HepG2 (cell line): ENCODE measurements around the gene GFAP. TPM values are rescaled to one million over a fixed set of nuclear protein-coding genes. Genes with fewer than 3 reads are reported as not detected.

Source experiments
- HDAC6 ChIP-seq: fragments of 200-600 bp; sonication (generic); IDR thresholded peaks from 2 replicates; pipeline ENCODE4 v1.7.0; 2017; ENCODE audit warnings: mild to moderate bottlenecking, antibody characterized with exemption, low read length, low read depth
- ISL2 ChIP-seq: sonication (generic); formaldehyde crosslinking; IDR thresholded peaks from 2 replicates; pipeline ENCODE4 v1.5.0; 2020; ENCODE audit warnings: missing genetic modification reagents
- NCOA2 ChIP-seq: sonication (generic); formaldehyde crosslinking; IDR thresholded peaks from 2 replicates; pipeline ENCODE4 v1.8.0; 2022; ENCODE audit warnings: inconsistent platforms
- NRL ChIP-seq: sonication (generic); formaldehyde crosslinking; IDR thresholded peaks from 2 replicates; pipeline ENCODE4 v1.5.0; 2020; ENCODE audit warnings: missing genetic modification reagents, mild to moderate bottlenecking, moderate library complexity, borderline replicate concordance
- PAF1 ChIP-seq: IDR thresholded peaks from 2 replicates; pipeline ENCODE4 v1.6.1; 2016; ENCODE audit warnings: missing genetic modification reagents, missing compliant biosample characterization
- PHF8 ChIP-seq: sonication (generic); formaldehyde crosslinking; IDR thresholded peaks from 2 replicates; pipeline ENCODE4 v1.5.0; 2020; ENCODE audit warnings: missing genetic modification reagents
- RNF2 ChIP-seq: fragments of 450-650 bp; conservative IDR thresholded peaks from 2 replicates; pipeline ENCODE4 v1.6.1; 2016; ENCODE audit warnings: low read depth
- SAFB2 ChIP-seq: sonication (generic); formaldehyde crosslinking; IDR thresholded peaks from 2 replicates; pipeline ENCODE4 v1.5.1; 2020; ENCODE audit warnings: missing genetic modification reagents, low read depth, mild to moderate bottlenecking, borderline replicate concordance
- SNAPC2 ChIP-seq: sonication (generic); formaldehyde crosslinking; IDR thresholded peaks from 2 replicates; pipeline ENCODE4 v1.8.1; 2022; ENCODE audit warnings: mild to moderate bottlenecking, missing genetic modification reagents
- SPEN ChIP-seq: sonication (generic); formaldehyde crosslinking; IDR thresholded peaks from 2 replicates; pipeline ENCODE4 v1.5.1; 2020; ENCODE audit warnings: low read depth, mild to moderate bottlenecking, missing genetic modification reagents
- ZFP1 ChIP-seq: IDR thresholded peaks from 2 replicates; pipeline ENCODE4 v1.6.1; 2016
- ZNF224 ChIP-seq: sonication (generic); formaldehyde crosslinking; IDR thresholded peaks from 2 replicates; pipeline ENCODE4 v1.5.0; 2020; ENCODE audit warnings: mild to moderate bottlenecking, missing genetic modification reagents
- ZNF562 ChIP-seq: sonication (generic); formaldehyde crosslinking; IDR thresholded peaks from 2 replicates; pipeline ENCODE4 v1.8.0; 2022; ENCODE audit warnings: missing genetic modification reagents, borderline replicate concordance
- ZNF879 ChIP-seq: sonication (generic); formaldehyde crosslinking; IDR thresholded peaks from 2 replicates; pipeline ENCODE4 v1.8.1; 2023; ENCODE audit warnings: missing genetic modification reagents
- polyA plus RNA-seq, 8 experiments: library from polyadenylated mRNA; depleted of rRNA in 3 of 8; stranded (reverse) in 7 of 8; unstranded in 1 of 8; fragments of >200 nt; fragmentation: Illumina TruSeq in 4 of 8; extraction: Trizol in 4 of 8; gene quantifications; 2 replicates each; pipeline versions ENCODE4 v1.2.1 to v1.2.3, GENCODE V29; 2011 to 2016; ENCODE audit warnings: low read depth in 4 of 8, missing spikeins in 1 of 8, mixed read lengths in 1 of 8; ENCODE audit not compliant: insufficient read depth in 1 of 8
- total RNA-seq, 5 experiments: library from RNA; depleted of rRNA; stranded (reverse); fragments of >200 nt; fragmentation: Illumina TruSeq; extraction: Trizol; gene quantifications; 2 replicates each; pipeline ENCODE4 v1.2.3, GENCODE V29; 2016; ENCODE audit warnings: low read depth in 1 of 5
- TF ChIP-seq, protein P1 (sequence below): sonication (generic); formaldehyde crosslinking; IDR thresholded peaks from 2 replicates; pipeline ENCODE4 v1.4.0; 2020; ENCODE audit warnings: missing genetic modification reagents, borderline replicate concordance
- TF ChIP-seq, protein P2 (sequence below): sonication (generic); formaldehyde crosslinking; IDR thresholded peaks from 2 replicates; pipeline ENCODE4 v1.4.0; 2020; ENCODE audit warnings: mild to moderate bottlenecking, missing genetic modification reagents
- TF ChIP-seq, protein P3 (sequence below): sonication (generic); formaldehyde crosslinking; IDR thresholded peaks from 2 replicates; pipeline ENCODE4 v1.8.0; 2023; ENCODE audit warnings: mild to moderate bottlenecking, missing genetic modification reagents
- TF ChIP-seq, protein P4 (sequence below): sonication (generic); formaldehyde crosslinking; IDR thresholded peaks from 2 replicates; pipeline ENCODE4 v1.4.0; 2020; ENCODE audit warnings: missing genetic modification reagents, mild to moderate bottlenecking, borderline replicate concordance
- TF ChIP-seq, protein P5 (sequence below): sonication (generic); formaldehyde crosslinking; IDR thresholded peaks from 2 replicates; pipeline ENCODE4 v1.8.0; 2022; ENCODE audit warnings: missing genetic modification reagents, mild to moderate bottlenecking, borderline replicate concordance

The GFAP gene
- total and polyA plus RNA-seq, 2 of the 13 experiments (the other 11 are each of a cell fraction or from before 2014, with no cell fraction given) = 0.11 to 0.29 TPM

DNA sequence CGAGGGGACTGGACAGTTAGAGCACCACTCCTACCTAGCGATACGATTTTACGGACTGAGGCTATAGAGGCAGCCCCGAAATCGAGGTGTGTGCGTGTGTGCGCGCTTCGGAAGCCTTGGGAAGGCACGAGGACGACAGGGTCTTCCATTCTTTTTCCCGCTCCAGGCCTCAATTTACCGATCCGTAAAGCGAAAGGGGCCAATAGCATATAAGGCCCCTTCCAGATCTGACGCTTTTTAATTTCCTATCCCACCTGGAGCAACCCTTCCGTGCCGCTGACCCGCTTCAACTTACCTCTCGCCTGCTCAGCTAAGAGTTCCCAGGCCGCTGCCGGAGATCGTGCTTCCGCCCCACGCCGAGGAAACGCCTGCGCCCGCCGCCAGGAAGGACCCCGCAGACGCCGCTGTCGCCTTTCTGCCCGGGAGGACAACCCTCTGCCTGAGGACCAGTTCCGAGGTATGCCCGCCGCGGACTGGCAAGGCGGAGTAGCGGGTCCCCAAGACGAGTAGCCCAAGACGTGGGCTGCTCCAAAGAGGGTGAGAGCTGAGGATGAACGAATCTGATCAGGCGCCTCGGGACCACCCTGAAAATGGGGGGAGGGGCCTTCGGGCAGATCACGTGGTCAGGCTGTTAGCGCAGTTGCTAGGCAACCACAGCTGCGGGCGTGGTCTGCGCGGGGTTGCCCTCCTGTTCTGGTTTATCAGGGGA lies 16.1 kb downstream of the GFAP start, which contains the start of gene EFTUD2 (continued):
- TF ChIP-seq, protein P1, sequence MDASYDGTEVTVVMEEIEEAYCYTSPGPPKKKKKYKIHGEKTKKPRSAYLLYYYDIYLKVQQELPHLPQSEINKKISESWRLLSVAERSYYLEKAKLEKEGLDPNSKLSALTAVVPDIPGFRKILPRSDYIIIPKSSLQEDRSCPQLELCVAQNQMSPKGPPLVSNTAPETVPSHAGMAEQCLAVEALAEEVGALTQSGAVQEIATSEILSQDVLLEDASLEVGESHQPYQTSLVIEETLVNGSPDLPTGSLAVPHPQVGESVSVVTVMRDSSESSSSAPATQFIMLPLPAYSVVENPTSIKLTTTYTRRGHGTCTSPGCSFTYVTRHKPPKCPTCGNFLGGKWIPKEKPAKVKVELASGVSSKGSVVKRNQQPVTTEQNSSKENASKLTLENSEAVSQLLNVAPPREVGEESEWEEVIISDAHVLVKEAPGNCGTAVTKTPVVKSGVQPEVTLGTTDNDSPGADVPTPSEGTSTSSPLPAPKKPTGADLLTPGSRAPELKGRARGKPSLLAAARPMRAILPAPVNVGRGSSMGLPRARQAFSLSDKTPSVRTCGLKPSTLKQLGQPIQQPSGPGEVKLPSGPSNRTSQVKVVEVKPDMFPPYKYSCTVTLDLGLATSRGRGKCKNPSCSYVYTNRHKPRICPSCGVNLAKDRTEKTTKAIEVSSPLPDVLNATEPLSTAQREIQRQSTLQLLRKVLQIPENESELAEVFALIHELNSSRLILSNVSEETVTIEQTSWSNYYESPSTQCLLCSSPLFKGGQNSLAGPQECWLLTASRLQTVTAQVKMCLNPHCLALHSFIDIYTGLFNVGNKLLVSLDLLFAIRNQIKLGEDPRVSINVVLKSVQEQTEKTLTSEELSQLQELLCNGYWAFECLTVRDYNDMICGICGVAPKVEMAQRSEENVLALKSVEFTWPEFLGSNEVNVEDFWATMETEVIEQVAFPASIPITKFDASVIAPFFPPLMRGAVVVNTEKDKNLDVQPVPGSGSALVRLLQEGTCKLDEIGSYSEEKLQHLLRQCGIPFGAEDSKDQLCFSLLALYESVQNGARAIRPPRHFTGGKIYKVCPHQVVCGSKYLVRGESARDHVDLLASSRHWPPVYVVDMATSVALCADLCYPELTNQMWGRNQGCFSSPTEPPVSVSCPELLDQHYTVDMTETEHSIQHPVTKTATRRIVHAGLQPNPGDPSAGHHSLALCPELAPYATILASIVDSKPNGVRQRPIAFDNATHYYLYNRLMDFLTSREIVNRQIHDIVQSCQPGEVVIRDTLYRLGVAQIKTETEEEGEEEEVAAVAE (CRISPR knock-in tag) = peak; percentile 87; the same call in 1 of the 2 replicates
- TF ChIP-seq HDAC6 (peak; percentile 99; the same call in 1 of the 2 replicates), ISL2 (CRISPR knock-in tag) (peak; percentile 80), PHF8 (peak; percentile 98), PAF1 (CRISPR knock-in tag) (no peak), ZNF224 (CRISPR knock-in tag) (peak; percentile 30; the same call in 1 of the 2 replicates), SNAPC2 (CRISPR knock-in tag) (peak; percentile 83; the same call in 1 of the 2 replicates), RNF2 (peak; percentile 90; the same call in 1 of the 2 replicates), NCOA2 (CRISPR knock-in tag) (peak; percentile 75), ZFP1 (peak; percentile 88), NRL (CRISPR knock-in tag) (peak; percentile 97), ZNF562 (CRISPR knock-in tag) (0 out of 2 replicates have a peak, but pooled peaks have one; percentile 30), SAFB2 (CRISPR knock-in tag) (peak; percentile 95; the same call in 1 of the 2 replicates), SPEN (CRISPR knock-in tag) (peak; percentile 100), ZNF879 (CRISPR knock-in tag) (no peak; the same call in 1 of the 2 replicates)
- TF ChIP-seq, protein P2, sequence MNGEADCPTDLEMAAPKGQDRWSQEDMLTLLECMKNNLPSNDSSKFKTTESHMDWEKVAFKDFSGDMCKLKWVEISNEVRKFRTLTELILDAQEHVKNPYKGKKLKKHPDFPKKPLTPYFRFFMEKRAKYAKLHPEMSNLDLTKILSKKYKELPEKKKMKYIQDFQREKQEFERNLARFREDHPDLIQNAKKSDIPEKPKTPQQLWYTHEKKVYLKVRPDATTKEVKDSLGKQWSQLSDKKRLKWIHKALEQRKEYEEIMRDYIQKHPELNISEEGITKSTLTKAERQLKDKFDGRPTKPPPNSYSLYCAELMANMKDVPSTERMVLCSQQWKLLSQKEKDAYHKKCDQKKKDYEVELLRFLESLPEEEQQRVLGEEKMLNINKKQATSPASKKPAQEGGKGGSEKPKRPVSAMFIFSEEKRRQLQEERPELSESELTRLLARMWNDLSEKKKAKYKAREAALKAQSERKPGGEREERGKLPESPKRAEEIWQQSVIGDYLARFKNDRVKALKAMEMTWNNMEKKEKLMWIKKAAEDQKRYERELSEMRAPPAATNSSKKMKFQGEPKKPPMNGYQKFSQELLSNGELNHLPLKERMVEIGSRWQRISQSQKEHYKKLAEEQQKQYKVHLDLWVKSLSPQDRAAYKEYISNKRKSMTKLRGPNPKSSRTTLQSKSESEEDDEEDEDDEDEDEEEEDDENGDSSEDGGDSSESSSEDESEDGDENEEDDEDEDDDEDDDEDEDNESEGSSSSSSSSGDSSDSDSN (CRISPR knock-in tag) = peak; percentile 85
- TF ChIP-seq, protein P3, sequence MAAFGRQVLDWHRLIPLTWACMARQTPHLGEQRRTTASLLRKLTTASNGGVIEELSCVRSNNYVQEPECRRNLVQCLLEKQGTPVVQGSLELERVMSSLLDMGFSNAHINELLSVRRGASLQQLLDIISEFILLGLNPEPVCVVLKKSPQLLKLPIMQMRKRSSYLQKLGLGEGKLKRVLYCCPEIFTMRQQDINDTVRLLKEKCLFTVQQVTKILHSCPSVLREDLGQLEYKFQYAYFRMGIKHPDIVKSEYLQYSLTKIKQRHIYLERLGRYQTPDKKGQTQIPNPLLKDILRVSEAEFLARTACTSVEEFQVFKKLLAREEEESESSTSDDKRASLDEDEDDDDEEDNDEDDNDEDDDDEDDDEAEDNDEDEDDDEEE (CRISPR knock-in tag) = peak; percentile 95; the same call in 1 of the 2 replicates
- TF ChIP-seq, protein P4, sequence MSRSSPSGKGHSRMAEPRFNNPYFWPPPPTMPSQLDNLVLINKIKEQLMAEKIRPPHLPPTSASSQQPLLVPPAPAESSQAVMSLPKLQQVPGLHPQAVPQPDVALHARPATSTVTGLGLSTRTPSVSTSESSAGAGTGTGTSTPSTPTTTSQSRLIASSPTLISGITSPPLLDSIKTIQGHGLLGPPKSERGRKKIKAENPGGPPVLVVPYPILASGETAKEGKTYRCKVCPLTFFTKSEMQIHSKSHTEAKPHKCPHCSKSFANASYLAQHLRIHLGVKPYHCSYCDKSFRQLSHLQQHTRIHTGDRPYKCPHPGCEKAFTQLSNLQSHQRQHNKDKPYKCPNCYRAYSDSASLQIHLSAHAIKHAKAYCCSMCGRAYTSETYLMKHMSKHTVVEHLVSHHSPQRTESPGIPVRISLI (CRISPR knock-in tag) = peak; percentile 69; the same call in 1 of the 2 replicates
- TF ChIP-seq, protein P5, sequence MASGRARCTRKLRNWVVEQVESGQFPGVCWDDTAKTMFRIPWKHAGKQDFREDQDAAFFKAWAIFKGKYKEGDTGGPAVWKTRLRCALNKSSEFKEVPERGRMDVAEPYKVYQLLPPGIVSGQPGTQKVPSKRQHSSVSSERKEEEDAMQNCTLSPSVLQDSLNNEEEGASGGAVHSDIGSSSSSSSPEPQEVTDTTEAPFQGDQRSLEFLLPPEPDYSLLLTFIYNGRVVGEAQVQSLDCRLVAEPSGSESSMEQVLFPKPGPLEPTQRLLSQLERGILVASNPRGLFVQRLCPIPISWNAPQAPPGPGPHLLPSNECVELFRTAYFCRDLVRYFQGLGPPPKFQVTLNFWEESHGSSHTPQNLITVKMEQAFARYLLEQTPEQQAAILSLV = peak; percentile 98
